ENCODE results near the gene WDR18.
A peak's percentile ranks its signal among the peaks of the same experiment; 100 is the strongest.

The WDR18 gene

GRCh38 chr19:974564-975257 is 9.4 kb upstream of the WDR18 start:
- no peak overlapping the region for H3K9ac ChIP-seq (ENCODE audit: low read length)
- no peaks in the 10 kb centered on the region for H3K27me3 ChIP-seq (ENCODE audit: control insufficient read depth in 1 of 2, insufficient read depth in 2 of 2, low read length in 2 of 2)
- H3K27ac ChIP-seq (ENCODE audit: low read depth, low read length): no peak overlapping the region
- H3K36me3 ChIP-seq (ENCODE audit: insufficient read depth, low read length): peaks cover 7% of the 10 kb centered on the region
- H3K4me3 ChIP-seq (ENCODE audit: low read depth in 1 of 2, low read length in 2 of 2): no peak overlapping the region
- no peaks in the 10 kb centered on the region for H3K4me1 ChIP-seq (ENCODE audit: insufficient read depth, low read length)
- H3K9me3 ChIP-seq (ENCODE audit: low read length): peaks cover 7% of the 10 kb centered on the region

GRCh38 chr19:976476-976875 is 7.7 kb upstream of the WDR18 start:
- Histone ChIP-seq H3K27me3 (ENCODE audit: control insufficient read depth in 1 of 2, insufficient read depth in 2 of 2, low read length in 2 of 2) (no peaks in the 10 kb centered on the region), H3K9ac (ENCODE audit: low read length) (no peak overlapping the region), H3K9me3 (ENCODE audit: low read length) (no peaks in the 10 kb centered on the region), H3K4me1 (ENCODE audit: insufficient read depth, low read length) (no peaks in the 10 kb centered on the region), H3K36me3 (ENCODE audit: insufficient read depth, low read length) (no peaks in the 10 kb centered on the region), H3K4me3 (ENCODE audit: low read depth in 1 of 2, low read length in 2 of 2) (no peak overlapping the region), H3K27ac (ENCODE audit: low read depth, low read length) (no peak overlapping the region)

- no peaks in the 10 kb centered on the region for H3K27me3 ChIP-seq (ENCODE audit: control insufficient read depth in 1 of 2, insufficient read depth in 2 of 2, low read length in 2 of 2)
- H3K4me3 ChIP-seq (ENCODE audit: low read depth in 1 of 2, low read length in 2 of 2): no peak overlapping the region
- H3K4me1 ChIP-seq (ENCODE audit: insufficient read depth, low read length): no peaks in the 10 kb centered on the region
- no peaks in the 10 kb centered on the region for H3K36me3 ChIP-seq (ENCODE audit: insufficient read depth, low read length)
- H3K9ac ChIP-seq (ENCODE audit: low read length): no peak overlapping the region
- no peak overlapping the region for H3K27ac ChIP-seq (ENCODE audit: low read depth, low read length)
- H3K9me3 ChIP-seq (ENCODE audit: low read length): no peaks in the 10 kb centered on the region
Measured at GRCh38 chr19:977058-977464, 7.1 kb upstream of the WDR18 start.

- no peaks in the 10 kb centered on the region for H3K9me3 ChIP-seq (ENCODE audit: low read length)
Measured at GRCh38 chr19:979318-979741, 4.8 kb upstream of the WDR18 start.

GRCh38 chr19:980133-980998 is 3.8 kb upstream of the WDR18 start:
- Histone ChIP-seq H3K9me3 (ENCODE audit: low read length) (no peaks in the 10 kb centered on the region), H3K9ac (ENCODE audit: low read length) (no peak overlapping the region), H3K4me3 (ENCODE audit: low read depth in 1 of 2, low read length in 2 of 2) (no peak overlapping the region), H3K36me3 (ENCODE audit: insufficient read depth, low read length) (no peaks in the 10 kb centered on the region), H3K4me1 (ENCODE audit: insufficient read depth, low read length) (peaks cover 11% of the 10 kb centered on the region), H3K27me3 (ENCODE audit: control insufficient read depth in 1 of 2, insufficient read depth in 2 of 2, low read length in 2 of 2) (no peaks in the 10 kb centered on the region), H3K27ac (ENCODE audit: low read depth, low read length) (no peak overlapping the region)

More at GRCh38 chr19:979318-979741, 4.8 kb upstream of the WDR18 start:
- Histone ChIP-seq H3K27me3 (ENCODE audit: control insufficient read depth in 1 of 2, insufficient read depth in 2 of 2, low read length in 2 of 2) (no peaks in the 10 kb centered on the region), H3K9ac (ENCODE audit: low read length) (no peak overlapping the region), H3K4me3 (ENCODE audit: low read depth in 1 of 2, low read length in 2 of 2) (no peak overlapping the region), H3K36me3 (ENCODE audit: insufficient read depth, low read length) (no peaks in the 10 kb centered on the region), H3K4me1 (ENCODE audit: insufficient read depth, low read length) (peaks cover 6% of the 10 kb centered on the region), H3K27ac (ENCODE audit: low read depth, low read length) (no peak overlapping the region)

GRCh38 chr19:982567-983170 is 1.5 kb upstream of the WDR18 start:
- Histone ChIP-seq H3K9me3 (ENCODE audit: low read length) (no peaks in the 10 kb centered on the region), H3K27me3 (ENCODE audit: control insufficient read depth in 1 of 2, insufficient read depth in 2 of 2, low read length in 2 of 2) (no peaks in the 10 kb centered on the region), H3K9ac (ENCODE audit: low read length) (no peak overlapping the region), H3K4me3 (ENCODE audit: low read depth in 1 of 2, low read length in 2 of 2) (peak overlapping the region in 1 of 2 donors; percentile 42), H3K36me3 (ENCODE audit: insufficient read depth, low read length) (peaks cover 18% of the 10 kb centered on the region), H3K27ac (ENCODE audit: low read depth, low read length) (peak overlapping the region; percentile 19), H3K4me1 (ENCODE audit: insufficient read depth, low read length) (peaks cover 11% of the 10 kb centered on the region)

GRCh38 chr19:986083-986482 is 1.9 kb downstream of the WDR18 start:
- Histone ChIP-seq H3K9me3 (ENCODE audit: low read length) (no peaks in the 10 kb centered on the region), H3K9ac (ENCODE audit: low read length) (no peak overlapping the region), H3K36me3 (ENCODE audit: insufficient read depth, low read length) (peaks cover 22% of the 10 kb centered on the region), H3K4me3 (ENCODE audit: low read depth in 1 of 2, low read length in 2 of 2) (no peak overlapping the region), H3K27ac (ENCODE audit: low read depth, low read length) (no peak overlapping the region), H3K27me3 (ENCODE audit: control insufficient read depth in 1 of 2, insufficient read depth in 2 of 2, low read length in 2 of 2) (no peaks in the 10 kb centered on the region), H3K4me1 (ENCODE audit: insufficient read depth, low read length) (peaks cover 11% of the 10 kb centered on the region)

GRCh38 chr19:988081-988480 is 3.9 kb downstream of the WDR18 start:
- H3K36me3 ChIP-seq (ENCODE audit: insufficient read depth, low read length): peaks cover 25% of the 10 kb centered on the region
- H3K9ac ChIP-seq (ENCODE audit: low read length): no peak overlapping the region
- no peak overlapping the region for H3K4me3 ChIP-seq (ENCODE audit: low read depth in 1 of 2, low read length in 2 of 2)
- H3K9me3 ChIP-seq (ENCODE audit: low read length): no peaks in the 10 kb centered on the region
- no peak overlapping the region for H3K27ac ChIP-seq (ENCODE audit: low read depth, low read length)
- H3K27me3 ChIP-seq (ENCODE audit: control insufficient read depth in 1 of 2, insufficient read depth in 2 of 2, low read length in 2 of 2): no peaks in the 10 kb centered on the region
- peaks cover 11% of the 10 kb centered on the region for H3K4me1 ChIP-seq (ENCODE audit: insufficient read depth, low read length)

GRCh38 chr19:988510-988909 is 4.4 kb downstream of the WDR18 start:
- H3K9ac ChIP-seq (ENCODE audit: low read length): no peak overlapping the region
- no peak overlapping the region for H3K4me3 ChIP-seq (ENCODE audit: low read depth in 1 of 2, low read length in 2 of 2)
- H3K27me3 ChIP-seq (ENCODE audit: control insufficient read depth in 1 of 2, insufficient read depth in 2 of 2, low read length in 2 of 2): no peaks in the 10 kb centered on the region
- no peak overlapping the region for H3K27ac ChIP-seq (ENCODE audit: low read depth, low read length)
- peaks cover 10% of the 10 kb centered on the region for H3K4me1 ChIP-seq (ENCODE audit: insufficient read depth, low read length)
- H3K9me3 ChIP-seq (ENCODE audit: low read length): no peaks in the 10 kb centered on the region
- H3K36me3 ChIP-seq (ENCODE audit: insufficient read depth, low read length): peaks cover 29% of the 10 kb centered on the region

- Histone ChIP-seq H3K9me3 (ENCODE audit: low read length) (no peaks in the 10 kb centered on the region), H3K4me1 (ENCODE audit: insufficient read depth, low read length) (peaks cover 5% of the 10 kb centered on the region), H3K9ac (ENCODE audit: low read length) (no peak overlapping the region), H3K27me3 (ENCODE audit: control insufficient read depth in 1 of 2, insufficient read depth in 2 of 2, low read length in 2 of 2) (peaks cover 0 to 5% of the 10 kb centered on the region in 2 donors), H3K27ac (ENCODE audit: low read depth, low read length) (no peak overlapping the region), H3K36me3 (ENCODE audit: insufficient read depth, low read length) (peaks cover 34% of the 10 kb centered on the region), H3K4me3 (ENCODE audit: low read depth in 1 of 2, low read length in 2 of 2) (no peak overlapping the region)
Measured at GRCh38 chr19:989381-990081, 5.4 kb downstream of the WDR18 start.

GRCh38 chr19:990119-990571 is 6.0 kb downstream of the WDR18 start:
- H3K9me3 ChIP-seq (ENCODE audit: low read length): no peaks in the 10 kb centered on the region
- H3K27ac ChIP-seq (ENCODE audit: low read depth, low read length): no peak overlapping the region
- H3K9ac ChIP-seq (ENCODE audit: low read length): no peak overlapping the region
- H3K4me1 ChIP-seq (ENCODE audit: insufficient read depth, low read length): no peaks in the 10 kb centered on the region
- H3K36me3 ChIP-seq (ENCODE audit: insufficient read depth, low read length): peaks cover 34% of the 10 kb centered on the region
- peaks cover 0 to 11% of the 10 kb centered on the region in 2 donors for H3K27me3 ChIP-seq (ENCODE audit: control insufficient read depth in 1 of 2, insufficient read depth in 2 of 2, low read length in 2 of 2)
- H3K4me3 ChIP-seq (ENCODE audit: low read depth in 1 of 2, low read length in 2 of 2): no peak overlapping the region
